WTC11 (cell line): Measurements from ENCODE around the gene ETV5. TPM values are rescaled to one million over a fixed set of nuclear protein-coding genes. Genes with fewer than 3 reads are reported as not detected.

Source experiments
- ATAC-seq: fragments of 200-7000 bp; cut with Tn5 transposase; 2 replicates; pipeline ENCODE4 v1.10.0; 2021; ENCODE audit warnings: mild to moderate bottlenecking, moderate library complexity
- CTCF ChIA-PET: fragments of 300-600 bp; sonication (Branson Sonifier 250); formaldehyde crosslinking; loops from one replicate; lab custom pipeline; 2021; ENCODE audit warnings: antibody characterized with exemption; lab: Charles Lee
- POLR2A ChIA-PET: fragments of 350-600 bp; sonication (Branson Sonifier 250); formaldehyde crosslinking; loops from one replicate; lab custom pipeline; 2021; ENCODE audit warnings: antibody characterized with exemption; lab: Charles Lee
- DNase-seq: peaks from one replicate; pipeline ENCODE4 v3.0.0; 2021; ENCODE audit warnings: low spot score
- H3K27ac Mint-ChIP-seq: 2 replicates; pipeline ENCODE4 v1.8.0; 2021; ENCODE audit warnings: mixed read lengths
- H3K27me3 Mint-ChIP-seq: 2 replicates; pipeline ENCODE4 v1.8.0; 2021; ENCODE audit warnings: low read depth, mild to moderate bottlenecking, moderate library complexity, mixed read lengths
- H3K36me3 Mint-ChIP-seq: 2 replicates; pipeline ENCODE4 v1.8.0; 2021; ENCODE audit warnings: mixed read lengths
- H3K4me1 Mint-ChIP-seq: 2 replicates; pipeline ENCODE4 v1.8.0; 2022; ENCODE audit warnings: mixed read lengths
- H3K4me3 Mint-ChIP-seq: 2 replicates; pipeline ENCODE4 v1.8.0; 2021; ENCODE audit warnings: mild to moderate bottlenecking, moderate library complexity, mixed read lengths
- H3K9me3 Mint-ChIP-seq: 2 replicates; pipeline ENCODE4 v1.8.0; 2021; ENCODE audit warnings: mixed read lengths
- AR ChIP-seq: fragments of 250-450 bp; sonication (Bioruptor Pico); IDR thresholded peaks from 2 replicates; pipeline ENCODE4 v1.9.0; 2021; ENCODE audit warnings: mild to moderate bottlenecking
- ATF1 ChIP-seq: sonication (generic); formaldehyde crosslinking; IDR thresholded peaks from 2 replicates; pipeline ENCODE4 v1.8.1; 2023; ENCODE audit warnings: mild to moderate bottlenecking, moderate library complexity, missing genetic modification reagents
- ATF6 ChIP-seq: sonication (generic); formaldehyde crosslinking; IDR thresholded peaks from 2 replicates; pipeline ENCODE4 v1.8.1; 2023; ENCODE audit warnings: mild to moderate bottlenecking, missing genetic modification reagents
- ESRRA ChIP-seq: sonication (generic); formaldehyde crosslinking; IDR thresholded peaks from 2 replicates; pipeline ENCODE4 v1.8.1; 2022; ENCODE audit warnings: mild to moderate bottlenecking, missing genetic modification reagents, borderline replicate concordance
- GRHL2 ChIP-seq: fragments of 250-450 bp; sonication (Bioruptor Pico); IDR thresholded peaks from 2 replicates; pipeline ENCODE4 v1.8.0; 2022; ENCODE audit warnings: mild to moderate bottlenecking, moderate library complexity; ENCODE audit not compliant: insufficient replicate concordance, severe bottlenecking
- JAZF1 ChIP-seq: fragments of 250-450 bp; sonication (Bioruptor Pico); IDR thresholded peaks from 2 replicates; pipeline ENCODE4 v1.9.0; 2021; ENCODE audit warnings: moderate library complexity, mild to moderate bottlenecking, inconsistent platforms
- KAT7 ChIP-seq: sonication (generic); formaldehyde crosslinking; IDR thresholded peaks from 2 replicates; pipeline ENCODE4 v1.8.1; 2023; ENCODE audit warnings: missing genetic modification reagents, mild to moderate bottlenecking, borderline replicate concordance
- PRRX2 ChIP-seq: fragments of 250-450 bp; sonication (Bioruptor Pico); IDR thresholded peaks from 2 replicates; pipeline ENCODE4 v1.8.0; 2021; ENCODE audit warnings: mild to moderate bottlenecking
- TP53 ChIP-seq: sonication (generic); formaldehyde crosslinking; IDR thresholded peaks from 2 replicates; pipeline ENCODE4 v1.8.1; 2023; ENCODE audit warnings: mild to moderate bottlenecking, missing genetic modification reagents
- USF2 ChIP-seq: sonication (generic); formaldehyde crosslinking; IDR thresholded peaks from 2 replicates; pipeline ENCODE4 v1.8.1; 2023; ENCODE audit warnings: mild to moderate bottlenecking, missing genetic modification reagents, moderate library complexity
- ZMAT4 ChIP-seq: fragments of 250-450 bp; sonication (Bioruptor Pico); IDR thresholded peaks from 2 replicates; pipeline ENCODE4 v1.9.0; 2021; ENCODE audit warnings: mild to moderate bottlenecking
- ZNF263 ChIP-seq: sonication (generic); formaldehyde crosslinking; IDR thresholded peaks from 2 replicates; pipeline ENCODE4 v1.8.1; 2022; ENCODE audit warnings: low read depth, mild to moderate bottlenecking, moderate library complexity, missing genetic modification reagents
- total RNA-seq: library from RNA; stranded (reverse); gene quantifications from 3 replicates; pipeline ENCODE4 v1.2.3, GENCODE V29; 2021
- TF ChIP-seq, protein P1 (sequence below): sonication (generic); formaldehyde crosslinking; IDR thresholded peaks from 2 replicates; pipeline ENCODE4 v1.8.1; 2022; ENCODE audit warnings: mild to moderate bottlenecking, moderate library complexity, missing genetic modification reagents
- TF ChIP-seq, protein P2 (sequence below): sonication (generic); formaldehyde crosslinking; IDR thresholded peaks from 2 replicates; pipeline ENCODE4 v1.8.0; 2023; ENCODE audit warnings: mild to moderate bottlenecking, missing genetic modification reagents
- TF ChIP-seq, protein P3 (sequence below): sonication (generic); formaldehyde crosslinking; IDR thresholded peaks from 2 replicates; pipeline ENCODE4 v1.8.1; 2022; ENCODE audit warnings: mild to moderate bottlenecking, missing genetic modification reagents, moderate library complexity, borderline replicate concordance

The ETV5 gene
- total RNA-seq, 1 experiment from 2014 or later, result 71.3 TPM

GRCh38 chr3:186054792-186055352 lies 54.0 kb downstream of the ETV5 start:
- H3K36me3 Mint-ChIP-seq, result peaks cover 53% of the 10 kb centered on the region
- H3K4me1 Mint-ChIP-seq, result peaks cover 21% of the 10 kb centered on the region
- 0 out of 2 replicates have a peak overlapping the region, but pooled peaks have one; percentile 15 for H3K27ac Mint-ChIP-seq
- H3K27me3 Mint-ChIP-seq, result no peaks in the 10 kb centered on the region
- ATAC-seq, result no peak
- no peaks in the 10 kb centered on the region for H3K9me3 Mint-ChIP-seq
- POLR2A ChIA-PET, result interaction anchor here (0.7 kb wide), 1 partner anchor 30 kb away, joined by 3 read pairs; no protein-coding TSS in a partner anchor
- TF ChIP-seq JAZF1 (CRISPR knock-in tag) (no peak), PRRX2 (CRISPR knock-in tag) (no peak), ESRRA (CRISPR knock-in tag) (no peak), KAT7 (CRISPR knock-in tag) (no peak), TP53 (no peak), ATF6 (no peak), ZNF263 (CRISPR knock-in tag) (no peak), GRHL2 (CRISPR knock-in tag) (no peak), ZMAT4 (CRISPR knock-in tag) (no peak), AR (CRISPR knock-in tag) (no peak), USF2 (CRISPR knock-in tag) (no peak), ATF1 (CRISPR knock-in tag) (no peak)
- TF ChIP-seq, protein P1, sequence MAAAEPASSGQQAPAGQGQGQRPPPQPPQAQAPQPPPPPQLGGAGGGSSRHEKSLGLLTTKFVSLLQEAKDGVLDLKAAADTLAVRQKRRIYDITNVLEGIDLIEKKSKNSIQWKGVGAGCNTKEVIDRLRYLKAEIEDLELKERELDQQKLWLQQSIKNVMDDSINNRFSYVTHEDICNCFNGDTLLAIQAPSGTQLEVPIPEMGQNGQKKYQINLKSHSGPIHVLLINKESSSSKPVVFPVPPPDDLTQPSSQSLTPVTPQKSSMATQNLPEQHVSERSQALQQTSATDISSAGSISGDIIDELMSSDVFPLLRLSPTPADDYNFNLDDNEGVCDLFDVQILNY (CRISPR knock-in tag), result no peak
- TF ChIP-seq, protein P2, sequence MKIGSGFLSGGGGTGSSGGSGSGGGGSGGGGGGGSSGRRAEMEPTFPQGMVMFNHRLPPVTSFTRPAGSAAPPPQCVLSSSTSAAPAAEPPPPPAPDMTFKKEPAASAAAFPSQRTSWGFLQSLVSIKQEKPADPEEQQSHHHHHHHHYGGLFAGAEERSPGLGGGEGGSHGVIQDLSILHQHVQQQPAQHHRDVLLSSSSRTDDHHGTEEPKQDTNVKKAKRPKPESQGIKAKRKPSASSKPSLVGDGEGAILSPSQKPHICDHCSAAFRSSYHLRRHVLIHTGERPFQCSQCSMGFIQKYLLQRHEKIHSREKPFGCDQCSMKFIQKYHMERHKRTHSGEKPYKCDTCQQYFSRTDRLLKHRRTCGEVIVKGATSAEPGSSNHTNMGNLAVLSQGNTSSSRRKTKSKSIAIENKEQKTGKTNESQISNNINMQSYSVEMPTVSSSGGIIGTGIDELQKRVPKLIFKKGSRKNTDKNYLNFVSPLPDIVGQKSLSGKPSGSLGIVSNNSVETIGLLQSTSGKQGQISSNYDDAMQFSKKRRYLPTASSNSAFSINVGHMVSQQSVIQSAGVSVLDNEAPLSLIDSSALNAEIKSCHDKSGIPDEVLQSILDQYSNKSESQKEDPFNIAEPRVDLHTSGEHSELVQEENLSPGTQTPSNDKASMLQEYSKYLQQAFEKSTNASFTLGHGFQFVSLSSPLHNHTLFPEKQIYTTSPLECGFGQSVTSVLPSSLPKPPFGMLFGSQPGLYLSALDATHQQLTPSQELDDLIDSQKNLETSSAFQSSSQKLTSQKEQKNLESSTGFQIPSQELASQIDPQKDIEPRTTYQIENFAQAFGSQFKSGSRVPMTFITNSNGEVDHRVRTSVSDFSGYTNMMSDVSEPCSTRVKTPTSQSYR (CRISPR knock-in tag), result no peak
- TF ChIP-seq, protein P3, sequence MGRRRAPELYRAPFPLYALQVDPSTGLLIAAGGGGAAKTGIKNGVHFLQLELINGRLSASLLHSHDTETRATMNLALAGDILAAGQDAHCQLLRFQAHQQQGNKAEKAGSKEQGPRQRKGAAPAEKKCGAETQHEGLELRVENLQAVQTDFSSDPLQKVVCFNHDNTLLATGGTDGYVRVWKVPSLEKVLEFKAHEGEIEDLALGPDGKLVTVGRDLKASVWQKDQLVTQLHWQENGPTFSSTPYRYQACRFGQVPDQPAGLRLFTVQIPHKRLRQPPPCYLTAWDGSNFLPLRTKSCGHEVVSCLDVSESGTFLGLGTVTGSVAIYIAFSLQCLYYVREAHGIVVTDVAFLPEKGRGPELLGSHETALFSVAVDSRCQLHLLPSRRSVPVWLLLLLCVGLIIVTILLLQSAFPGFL (CRISPR knock-in tag), result no peak
- CTCF ChIA-PET, result interaction anchor here (1.3 to 1.7 kb wide), 3 partner anchors 52 to 187 kb away, joined by 3 to 8 read pairs (median 5); no protein-coding TSS in a partner anchor
- DNase-seq, result no peak
- no peak overlapping the region for H3K4me3 Mint-ChIP-seq
